ENCODE results near the gene APRT. TPM values are rescaled to one million over a fixed set of nuclear protein-coding genes. Genes with fewer than 3 reads are reported as not detected.
A peak's percentile ranks its signal among the peaks of the same experiment; 100 is the strongest.

APRT gene
- total and polyA plus RNA-seq, 10 of the 15 experiments (the other 5 are each of a cell fraction or from before 2014, with no cell fraction given), result 30.6 to 495 (median 166) TPM

DNA sequence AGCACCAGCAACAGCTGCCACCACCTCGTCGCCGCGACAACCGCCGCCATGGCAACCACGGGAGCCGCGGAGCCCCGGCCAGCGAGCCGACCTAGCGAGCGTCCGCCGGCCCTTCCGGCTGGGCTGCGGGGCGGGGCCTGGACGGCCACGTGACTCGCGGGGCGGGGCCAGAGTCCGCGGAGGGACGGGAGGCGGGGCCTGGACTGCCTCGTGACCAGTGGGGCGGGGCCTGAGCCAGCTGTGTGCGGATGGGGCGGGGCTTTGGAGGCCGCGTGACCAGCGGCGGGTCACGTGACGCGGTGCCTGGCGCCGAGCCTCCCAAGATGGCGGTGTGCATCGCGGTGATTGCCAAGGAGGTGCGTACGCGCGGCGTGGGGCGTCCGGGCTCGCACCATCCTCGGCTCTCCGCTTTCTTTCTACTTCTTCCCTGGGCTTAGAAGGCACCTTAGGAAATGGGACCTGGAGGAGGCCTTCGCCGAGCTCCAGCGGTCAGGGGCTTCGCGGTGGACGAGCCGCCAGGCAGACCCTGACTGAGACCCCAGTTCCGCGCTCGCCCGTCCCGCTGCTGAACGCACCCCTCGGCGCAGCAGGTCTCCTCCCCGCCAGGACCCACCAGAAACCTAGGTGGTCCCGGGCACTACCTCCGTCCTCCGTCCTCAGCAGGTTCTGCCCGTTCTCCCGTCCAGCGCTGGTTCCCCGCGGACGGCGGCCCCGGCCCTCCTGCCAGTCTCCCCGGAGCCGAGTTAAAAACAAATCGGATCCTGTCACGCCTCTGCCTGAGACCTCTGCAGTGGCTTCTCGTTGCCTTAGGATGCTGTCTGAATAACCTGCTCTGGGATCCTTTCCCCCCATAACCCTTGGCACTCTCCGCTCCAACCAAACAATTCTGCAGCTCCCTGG, 45.4 kb upstream of the APRT start, which contains the start of the genes GALNS and TRAPPC2L (continued):
- TF ChIP-seq BRCA1 (IDR thresholded peaks at IDR 0.05; ENCODE audit: low read depth, low read length) (no peak), WRNIP1 (IDR thresholded peaks at IDR 0.05; ENCODE audit: borderline replicate concordance, low read depth, low read length) (no peak), CHD1 (IDR thresholded peaks at IDR 0.05; ENCODE audit: low read depth, low read length) (no peak), CBFB (IDR thresholded peaks at IDR 0.05; ENCODE audit: low read depth) (no peak), CHD2 (IDR thresholded peaks at IDR 0.05; ENCODE audit: borderline replicate concordance, low read depth, low read length) (0 out of 2 replicates have a peak, but pooled peaks have one; percentile 35), MYB (IDR thresholded peaks at IDR 0.05; ENCODE audit: borderline replicate concordance, low read depth, low read length) (no peak), SP1 (IDR thresholded peaks at IDR 0.05; ENCODE audit: low read depth, low read length) (peak; percentile 55), MXI1 (IDR thresholded peaks at IDR 0.05; ENCODE audit: low read depth, low read length) (peak; percentile 90), SIN3A (IDR thresholded peaks at IDR 0.05; ENCODE audit: low read depth, low read length) (peak; percentile 96), STAT1 (conservative IDR thresholded peaks at IDR 0.05) (no peak), SMC3 (IDR thresholded peaks at IDR 0.05; ENCODE audit: borderline replicate concordance, low read length) (no peak), MEF2B (IDR thresholded peaks at IDR 0.05; ENCODE audit: partially characterized antibody, poor library complexity, severe bottlenecking) (peak; percentile 64), TARDBP (IDR thresholded peaks at IDR 0.05; ENCODE audit: borderline replicate concordance) (no peak), POLR2A (IDR thresholded peaks at IDR 0.05; ENCODE audit: low read depth, low read length) (peak; percentile 96), ZNF274 (IDR thresholded peaks at IDR 0.05; ENCODE audit: insufficient read depth, insufficient read length) (no peak), ZNF622 (IDR thresholded peaks at IDR 0.05) (no peak), TCF3 (IDR thresholded peaks at IDR 0.05; ENCODE audit: borderline replicate concordance, insufficient read depth, low read depth, low read length) (peak; percentile 64; the same call in 1 of the 2 replicates)
- TF ChIP-seq, protein P1, sequence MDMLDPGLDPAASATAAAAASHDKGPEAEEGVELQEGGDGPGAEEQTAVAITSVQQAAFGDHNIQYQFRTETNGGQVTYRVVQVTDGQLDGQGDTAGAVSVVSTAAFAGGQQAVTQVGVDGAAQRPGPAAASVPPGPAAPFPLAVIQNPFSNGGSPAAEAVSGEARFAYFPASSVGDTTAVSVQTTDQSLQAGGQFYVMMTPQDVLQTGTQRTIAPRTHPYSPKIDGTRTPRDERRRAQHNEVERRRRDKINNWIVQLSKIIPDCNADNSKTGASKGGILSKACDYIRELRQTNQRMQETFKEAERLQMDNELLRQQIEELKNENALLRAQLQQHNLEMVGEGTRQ (IDR thresholded peaks at IDR 0.05; ENCODE audit: borderline replicate concordance, low read depth, low read length), result peak; percentile 99
- TF ChIP-seq, protein P2, sequence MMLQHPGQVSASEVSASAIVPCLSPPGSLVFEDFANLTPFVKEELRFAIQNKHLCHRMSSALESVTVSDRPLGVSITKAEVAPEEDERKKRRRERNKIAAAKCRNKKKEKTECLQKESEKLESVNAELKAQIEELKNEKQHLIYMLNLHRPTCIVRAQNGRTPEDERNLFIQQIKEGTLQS (IDR thresholded peaks at IDR 0.05; ENCODE audit: borderline replicate concordance, extremely low read depth, low read depth, low read length), result peak; percentile 98
- TF ChIP-seq, protein P3, sequence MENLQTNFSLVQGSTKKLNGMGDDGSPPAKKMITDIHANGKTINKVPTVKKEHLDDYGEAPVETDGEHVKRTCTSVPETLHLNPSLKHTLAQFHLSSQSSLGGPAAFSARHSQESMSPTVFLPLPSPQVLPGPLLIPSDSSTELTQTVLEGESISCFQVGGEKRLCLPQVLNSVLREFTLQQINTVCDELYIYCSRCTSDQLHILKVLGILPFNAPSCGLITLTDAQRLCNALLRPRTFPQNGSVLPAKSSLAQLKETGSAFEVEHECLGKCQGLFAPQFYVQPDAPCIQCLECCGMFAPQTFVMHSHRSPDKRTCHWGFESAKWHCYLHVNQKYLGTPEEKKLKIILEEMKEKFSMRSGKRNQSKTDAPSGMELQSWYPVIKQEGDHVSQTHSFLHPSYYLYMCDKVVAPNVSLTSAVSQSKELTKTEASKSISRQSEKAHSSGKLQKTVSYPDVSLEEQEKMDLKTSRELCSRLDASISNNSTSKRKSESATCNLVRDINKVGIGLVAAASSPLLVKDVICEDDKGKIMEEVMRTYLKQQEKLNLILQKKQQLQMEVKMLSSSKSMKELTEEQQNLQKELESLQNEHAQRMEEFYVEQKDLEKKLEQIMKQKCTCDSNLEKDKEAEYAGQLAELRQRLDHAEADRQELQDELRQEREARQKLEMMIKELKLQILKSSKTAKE (IDR thresholded peaks at IDR 0.05; ENCODE audit: low read depth, poor library complexity, severe bottlenecking), result no peak
- TF ChIP-seq, protein P4, sequence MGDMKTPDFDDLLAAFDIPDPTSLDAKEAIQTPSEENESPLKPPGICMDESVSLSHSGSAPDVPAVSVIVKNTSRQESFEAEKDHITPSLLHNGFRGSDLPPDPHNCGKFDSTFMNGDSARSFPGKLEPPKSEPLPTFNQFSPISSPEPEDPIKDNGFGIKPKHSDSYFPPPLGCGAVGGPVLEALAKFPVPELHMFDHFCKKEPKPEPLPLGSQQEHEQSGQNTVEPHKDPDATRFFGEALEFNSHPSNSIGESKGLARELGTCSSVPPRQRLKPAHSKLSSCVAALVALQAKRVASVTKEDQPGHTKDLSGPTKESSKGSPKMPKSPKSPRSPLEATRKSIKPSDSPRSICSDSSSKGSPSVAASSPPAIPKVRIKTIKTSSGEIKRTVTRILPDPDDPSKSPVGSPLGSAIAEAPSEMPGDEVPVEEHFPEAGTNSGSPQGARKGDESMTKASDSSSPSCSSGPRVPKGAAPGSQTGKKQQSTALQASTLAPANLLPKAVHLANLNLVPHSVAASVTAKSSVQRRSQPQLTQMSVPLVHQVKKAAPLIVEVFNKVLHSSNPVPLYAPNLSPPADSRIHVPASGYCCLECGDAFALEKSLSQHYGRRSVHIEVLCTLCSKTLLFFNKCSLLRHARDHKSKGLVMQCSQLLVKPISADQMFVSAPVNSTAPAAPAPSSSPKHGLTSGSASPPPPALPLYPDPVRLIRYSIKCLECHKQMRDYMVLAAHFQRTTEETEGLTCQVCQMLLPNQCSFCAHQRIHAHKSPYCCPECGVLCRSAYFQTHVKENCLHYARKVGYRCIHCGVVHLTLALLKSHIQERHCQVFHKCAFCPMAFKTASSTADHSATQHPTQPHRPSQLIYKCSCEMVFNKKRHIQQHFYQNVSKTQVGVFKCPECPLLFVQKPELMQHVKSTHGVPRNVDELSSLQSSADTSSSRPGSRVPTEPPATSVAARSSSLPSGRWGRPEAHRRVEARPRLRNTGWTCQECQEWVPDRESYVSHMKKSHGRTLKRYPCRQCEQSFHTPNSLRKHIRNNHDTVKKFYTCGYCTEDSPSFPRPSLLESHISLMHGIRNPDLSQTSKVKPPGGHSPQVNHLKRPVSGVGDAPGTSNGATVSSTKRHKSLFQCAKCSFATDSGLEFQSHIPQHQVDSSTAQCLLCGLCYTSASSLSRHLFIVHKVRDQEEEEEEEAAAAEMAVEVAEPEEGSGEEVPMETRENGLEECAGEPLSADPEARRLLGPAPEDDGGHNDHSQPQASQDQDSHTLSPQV (IDR thresholded peaks at IDR 0.05), result no peak

Measured in GM12878 (cell line).